ENCODE results near the gene THOC2.
"Not testable (repeated sequence)": the region's sequence is repeated elsewhere in the genome, so short reads cannot be mapped to it uniquely, and the experiment has no call there.

THOC2 gene

DNA sequence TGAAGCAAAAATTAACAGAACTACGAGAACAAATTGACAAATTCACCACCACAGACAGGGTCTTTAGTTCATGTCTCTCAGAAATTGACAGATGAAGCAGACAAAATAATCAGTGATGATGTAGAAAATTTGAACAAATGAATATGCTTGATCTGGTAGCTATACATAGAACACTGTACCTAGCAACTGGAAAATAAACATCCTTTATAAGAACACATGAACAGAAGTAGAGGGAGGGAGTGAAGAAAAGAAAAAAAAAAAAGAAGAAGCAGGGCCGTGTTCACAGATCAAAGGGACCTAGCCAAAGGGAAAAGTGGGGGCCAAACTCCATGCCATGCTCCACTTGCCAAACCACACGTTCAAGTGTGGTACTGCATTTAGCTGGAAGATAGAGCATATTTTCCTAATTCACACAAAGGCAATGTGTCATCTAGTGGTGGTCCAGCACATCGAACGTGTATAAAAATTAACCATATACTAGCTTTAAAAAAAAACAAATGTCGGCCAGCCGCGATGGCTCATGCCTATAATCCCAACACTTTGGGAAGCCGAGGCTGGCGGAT is 5.6 kb upstream of the THOC2 start:
- DNase-seq (ENCODE audit: low read depth in 1 of 2, low spot score in 1 of 2) = no peak

DNA sequence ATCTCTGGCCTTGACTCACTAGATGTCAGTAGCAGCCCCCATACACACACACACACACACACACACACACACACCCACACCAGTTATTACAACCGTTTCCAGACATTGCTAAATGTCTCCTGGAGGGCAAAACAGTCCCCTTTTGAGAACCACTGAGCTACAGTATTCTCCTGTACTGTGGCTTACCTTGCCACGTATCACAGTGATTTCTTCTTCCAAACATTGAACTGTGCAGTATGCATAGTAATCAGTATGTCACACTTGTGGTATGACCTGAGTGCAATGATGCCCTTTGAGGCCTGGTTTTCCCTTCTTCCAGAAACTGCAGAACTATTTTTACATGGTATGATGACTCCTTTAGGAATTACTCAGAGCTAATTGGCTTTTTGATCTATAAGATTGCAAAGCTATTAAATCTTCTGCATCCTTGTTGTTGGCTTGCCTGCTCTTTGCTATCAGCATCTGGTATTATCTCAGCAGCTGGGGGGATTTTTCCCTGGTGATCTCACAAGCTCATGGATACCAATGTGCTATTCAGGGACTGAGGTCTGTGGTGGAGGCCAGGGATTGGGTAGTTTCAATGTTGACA is 3.6 kb upstream of the THOC2 start:
- DNase-seq (ENCODE audit: low read depth in 1 of 2, low spot score in 1 of 2) = no peak

GRCh38 chrX:123735137-123735536 is 2.3 kb upstream of the THOC2 start:
- DNase-seq (ENCODE audit: low read depth in 1 of 2, low spot score in 1 of 2) = not testable (repeated sequence)

DNA sequence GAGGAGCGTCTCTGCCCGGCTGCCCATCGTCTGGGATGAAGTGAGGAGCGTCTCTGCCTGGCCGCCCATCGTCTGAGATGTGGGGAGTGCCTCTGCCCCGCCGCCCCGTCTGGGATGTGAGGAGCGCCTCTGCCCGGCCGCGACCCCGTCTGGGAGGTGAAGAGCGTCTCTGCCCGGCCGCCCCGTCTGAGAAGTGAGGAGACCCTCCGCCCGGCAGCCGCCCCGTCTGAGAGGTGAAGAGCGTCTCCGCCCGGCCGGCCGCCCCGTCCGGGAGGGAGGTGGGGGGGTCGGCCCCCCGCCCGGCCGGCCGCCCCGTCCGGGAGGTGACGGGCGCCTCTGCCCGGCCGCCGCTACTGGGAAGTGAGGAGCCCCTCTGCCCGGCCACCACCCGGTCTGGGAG is 1.2 kb upstream of the THOC2 start:
- not testable (repeated sequence) for DNase-seq (ENCODE audit: low read depth in 1 of 2, low spot score in 1 of 2)

DNA sequence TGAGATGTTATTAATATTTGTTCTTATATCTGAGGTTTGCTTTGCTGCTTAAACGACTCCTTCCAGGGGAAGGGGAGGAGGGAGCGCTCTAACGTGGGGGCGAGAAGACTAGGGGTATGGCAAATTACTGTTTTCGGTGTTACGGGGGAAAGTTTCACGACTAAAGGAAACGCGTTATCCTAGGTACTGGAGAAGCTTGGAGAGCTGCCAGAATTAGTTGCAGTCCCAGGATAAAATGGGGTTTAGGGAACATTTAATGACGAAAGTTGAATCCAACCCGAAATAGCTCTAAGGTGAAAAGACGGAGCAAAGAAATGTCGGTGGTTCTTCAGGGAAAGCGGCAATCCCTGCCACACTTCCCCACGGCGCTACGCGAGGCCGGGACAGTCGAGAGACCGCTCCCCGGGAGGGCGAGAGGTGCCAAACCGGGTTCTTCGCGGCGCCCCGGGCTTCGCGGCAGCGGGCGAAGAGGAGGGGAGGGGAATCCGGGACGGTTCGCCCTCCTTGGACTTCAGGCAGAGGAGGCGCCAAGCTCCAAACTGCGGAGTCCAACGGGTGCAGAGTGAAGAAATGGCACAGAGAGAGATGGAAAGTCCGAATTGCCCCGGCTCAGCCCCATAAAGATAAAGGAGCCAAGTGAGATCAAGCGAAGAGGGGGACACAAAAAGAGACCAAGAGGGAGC is 724 bp downstream of the THOC2 start:
- DNase-seq (ENCODE audit: low read depth in 1 of 2, low spot score in 1 of 2) = peak in 1 of 2 donors; percentile 0

DNA sequence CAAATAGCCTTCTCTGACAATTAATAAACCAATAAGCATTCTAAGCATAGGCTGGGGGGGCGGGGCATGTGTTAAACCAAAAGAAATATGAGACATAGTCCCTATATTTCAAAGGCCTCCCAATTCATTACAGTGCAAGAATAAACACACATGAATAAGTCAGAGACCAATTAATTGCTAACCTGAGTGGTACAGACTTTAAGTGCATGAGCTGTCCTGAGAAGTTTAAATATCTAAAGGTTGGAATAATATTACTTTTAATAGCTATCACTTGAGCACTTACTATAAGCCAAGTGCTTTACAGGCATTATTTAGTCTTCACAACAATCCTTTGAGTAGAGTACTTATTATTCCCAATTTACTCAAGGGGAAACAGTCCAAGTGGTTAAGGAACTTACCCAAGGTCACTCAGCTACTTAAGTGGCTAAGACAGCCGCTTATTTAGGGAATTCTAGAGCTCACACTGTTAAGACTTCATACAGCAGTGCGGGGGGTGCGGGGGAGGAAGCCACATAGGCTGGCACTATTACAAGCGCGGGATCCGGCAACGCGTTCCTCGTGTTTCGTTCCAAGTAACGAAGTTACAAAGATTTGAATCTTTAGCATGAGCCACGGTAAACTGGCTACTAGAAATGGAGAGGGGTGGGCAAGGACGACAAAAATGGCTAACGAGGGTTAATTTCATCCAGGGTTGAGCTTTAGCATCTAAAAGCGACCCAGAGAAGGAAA is 1.4 kb downstream of the THOC2 start:
- no peak for DNase-seq (ENCODE audit: low read depth in 1 of 2, low spot score in 1 of 2)

GRCh38 chrX:123728554-123728953 is 4.3 kb downstream of the THOC2 start:
- DNase-seq (ENCODE audit: low read depth in 1 of 2, low spot score in 1 of 2) = no peak

- no peak for DNase-seq (ENCODE audit: low read depth in 1 of 2, low spot score in 1 of 2)
Measured at GRCh38 chrX:123728016-123728415, 4.8 kb downstream of the THOC2 start.

GRCh38 chrX:123722193-123722592 is 10.7 kb downstream of the THOC2 start:
- not testable (repeated sequence) for DNase-seq (ENCODE audit: low read depth in 1 of 2, low spot score in 1 of 2)

GRCh38 chrX:123720486-123720885 is 12.4 kb downstream of the THOC2 start:
- DNase-seq (ENCODE audit: low read depth in 1 of 2, low spot score in 1 of 2) = no peak

DNA sequence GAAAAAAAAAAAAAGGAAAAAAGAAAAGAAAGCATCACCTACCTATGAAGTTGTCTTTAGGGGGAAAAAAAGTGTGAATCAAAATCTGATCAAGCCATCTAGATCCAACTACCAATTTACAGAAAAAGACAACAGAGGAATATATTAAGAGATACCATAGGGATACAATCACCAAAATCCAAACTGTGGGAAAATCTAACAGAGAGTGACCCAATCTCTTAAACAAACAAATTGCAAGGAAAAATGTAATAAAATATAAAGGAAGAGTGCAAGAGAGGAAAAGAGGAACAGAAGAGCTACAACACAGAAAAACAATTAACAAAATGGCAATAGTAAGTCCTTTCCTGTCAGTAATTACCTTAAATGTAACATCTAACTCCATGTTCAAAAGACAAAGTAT is 19.0 kb downstream of the THOC2 start:
- DNase-seq (ENCODE audit: low read depth in 1 of 2, low spot score in 1 of 2) = no peak

- no peak for DNase-seq (ENCODE audit: low read depth in 1 of 2, low spot score in 1 of 2)
Measured at GRCh38 chrX:123713434-123713833, 19.4 kb downstream of the THOC2 start.

- not testable (repeated sequence) for DNase-seq (ENCODE audit: low read depth in 1 of 2, low spot score in 1 of 2)
Measured at GRCh38 chrX:123711201-123711600, 21.7 kb downstream of the THOC2 start.

DNA sequence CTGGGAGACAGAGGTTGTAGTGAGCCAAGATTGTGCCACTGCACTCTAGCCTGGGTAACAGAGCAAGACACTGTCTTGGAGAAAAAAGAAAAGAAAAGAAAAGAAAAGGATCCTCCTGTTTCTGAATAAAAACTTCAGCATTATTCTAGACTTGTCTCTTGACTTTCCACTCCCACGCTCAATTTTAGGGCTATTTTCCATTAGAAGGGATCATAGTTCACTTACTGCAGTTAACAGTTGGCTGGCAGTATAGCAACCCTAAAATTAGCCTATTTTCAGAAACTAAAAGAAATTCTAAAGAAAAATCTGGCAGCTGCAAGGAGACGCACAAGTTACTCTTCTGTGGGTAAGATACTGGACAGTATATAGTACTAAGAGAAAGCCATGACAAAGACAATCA is 28.1 kb downstream of the THOC2 start:
- DNase-seq (ENCODE audit: low read depth in 1 of 2, low spot score in 1 of 2) = no peak

DNA sequence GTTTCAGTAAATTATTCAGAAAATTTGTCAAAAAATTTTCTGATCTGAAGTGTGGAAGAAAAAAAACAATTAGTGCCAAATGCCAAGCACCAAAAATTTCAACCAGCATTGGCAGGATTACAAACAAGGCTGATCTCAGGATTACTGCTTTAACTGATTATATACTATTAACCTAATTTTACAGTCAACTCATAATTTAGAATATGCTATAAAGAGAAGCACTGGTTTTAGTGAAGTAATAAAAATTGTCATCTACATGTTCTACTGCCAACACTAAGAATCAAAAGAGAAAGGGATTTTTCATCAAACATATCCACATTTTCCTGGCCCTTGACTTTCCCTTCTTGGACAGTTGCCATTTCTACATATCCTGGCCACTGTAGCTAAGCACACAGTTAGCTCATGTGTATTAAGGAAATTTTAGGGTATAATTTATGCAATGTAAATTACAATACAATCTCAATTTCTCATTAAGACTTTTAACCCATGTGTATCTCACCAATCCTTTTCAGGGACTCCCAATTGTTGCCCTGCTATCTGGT is 33.8 kb downstream of the THOC2 start:
- no peak for DNase-seq (ENCODE audit: low read depth in 1 of 2, low spot score in 1 of 2)

- DNase-seq (ENCODE audit: low read depth in 1 of 2, low spot score in 1 of 2) = no peak
Measured at GRCh38 chrX:123696334-123696733, 36.5 kb downstream of the THOC2 start.

GRCh38 chrX:123695242-123695641 is 37.6 kb downstream of the THOC2 start:
- no peak for DNase-seq (ENCODE audit: low read depth in 1 of 2, low spot score in 1 of 2)

- DNase-seq (ENCODE audit: low read depth in 1 of 2, low spot score in 1 of 2) = no peak
Measured at GRCh38 chrX:123691776-123692175, 41.1 kb downstream of the THOC2 start.

DNA sequence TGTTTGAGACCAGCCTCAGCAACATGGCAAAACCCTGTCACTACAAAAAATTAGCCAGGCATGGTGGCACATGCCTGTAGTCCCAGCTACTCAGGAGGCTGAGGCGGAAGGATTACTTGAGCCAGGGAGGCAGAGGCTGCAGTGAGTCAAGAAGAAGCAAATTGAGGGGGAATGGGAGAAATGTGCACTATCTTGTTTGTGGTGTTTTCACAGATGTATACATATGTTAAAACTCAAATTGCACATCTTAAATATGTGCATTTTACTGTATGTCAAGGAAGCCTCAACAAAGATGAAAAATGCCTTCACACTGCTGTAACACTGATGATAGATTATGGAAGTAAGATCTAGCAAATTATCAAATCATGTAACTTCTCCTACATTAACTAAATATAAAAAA is 44.3 kb downstream of the THOC2 start:
- DNase-seq (ENCODE audit: low read depth in 1 of 2, low spot score in 1 of 2) = no peak

DNA sequence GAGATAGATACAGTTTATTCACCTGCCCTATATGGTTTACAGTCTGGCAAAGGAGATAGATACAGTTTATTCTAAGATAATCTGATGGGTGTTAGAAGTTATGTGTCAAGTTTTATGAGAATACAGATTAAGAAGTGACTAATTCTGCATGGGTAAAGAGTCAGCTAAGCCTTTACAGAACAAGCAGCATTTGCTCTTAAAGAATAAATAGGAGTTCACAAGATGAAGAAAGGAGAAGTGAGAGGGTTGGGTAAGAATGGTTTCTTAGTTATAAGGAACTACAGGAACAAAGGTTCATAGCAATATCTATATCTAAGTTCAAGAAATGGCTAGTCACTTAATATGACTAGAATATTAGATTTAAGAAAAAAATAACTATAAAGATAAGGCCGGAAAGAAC is 47.6 kb downstream of the THOC2 start:
- no peak for DNase-seq (ENCODE audit: low read depth in 1 of 2, low spot score in 1 of 2)

DNA sequence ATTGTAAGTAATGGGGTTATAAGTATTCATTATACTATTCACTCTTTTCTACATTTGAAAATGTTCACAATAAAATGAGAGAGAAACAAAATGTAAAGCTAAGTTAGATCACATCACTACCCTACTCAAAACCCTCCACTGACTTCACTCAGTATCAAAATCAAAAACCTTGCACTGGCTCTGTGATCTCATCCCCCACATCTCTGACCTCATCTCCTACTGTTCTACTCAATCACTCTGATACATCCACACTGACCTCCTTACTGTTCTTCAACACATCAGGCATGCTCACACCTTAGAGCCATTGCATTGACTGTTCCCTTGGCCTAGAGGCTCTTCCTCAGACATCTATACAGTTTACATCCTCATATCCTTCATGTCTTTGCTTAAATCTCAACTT is 50.7 kb downstream of the THOC2 start:
- DNase-seq (ENCODE audit: low read depth in 1 of 2, low spot score in 1 of 2) = no peak

All from activated CD4-positive, alpha-beta T cell treated with anti-CD3 and anti-CD28 coated beads, Interleukin-2, amount 50 U/mL, for 24 hours (primary cell).